Measurements from ENCODE around the gene RRAS.

RRAS gene

GRCh38 chr19:49592486-49593232, 47.3 kb downstream of the RRAS start:
- peak overlapping the region; percentile 100 for H3K4me3 ChIP-seq

GRCh38 chr19:49591731-49592485, 48.0 kb downstream of the RRAS start:
- H3K36me3 ChIP-seq (ENCODE audit: insufficient read depth, low read length): peaks cover 29% of the 10 kb centered on the region
- peak overlapping the region; percentile 100 for H3K4me3 ChIP-seq
- TF ChIP-seq FOXP2 (optimal IDR thresholded peaks at IDR 0.05; ENCODE audit: control extremely low read depth, extremely low read length, insufficient read depth): peak; percentile 7
- TF ChIP-seq EZH2 (IDR thresholded peaks at IDR 0.05): no peak
- TF ChIP-seq POLR2AphosphoS5 (IDR thresholded peaks at IDR 0.05; ENCODE audit: borderline replicate concordance, low read depth, low read length): peak; percentile 56
- peak overlapping the region; percentile 78 for H3K9ac ChIP-seq (ENCODE audit: insufficient read length)
- no peaks in the 10 kb centered on the region for H3K9me3 ChIP-seq (ENCODE audit: low read depth, low read length)
- peak overlapping the region; percentile 81; the same call in 1 of the 2 replicates for H3K27ac ChIP-seq
- DNase-seq (ENCODE audit: low read depth, low spot score): no peak

More at GRCh38 chr19:49592486-49593232, 47.3 kb downstream of the RRAS start:
- peak overlapping the region; percentile 78 for H3K9ac ChIP-seq (ENCODE audit: insufficient read length)
- H3K9me3 ChIP-seq (ENCODE audit: low read depth, low read length): no peaks in the 10 kb centered on the region
- H3K36me3 ChIP-seq (ENCODE audit: insufficient read depth, low read length): peaks cover 36% of the 10 kb centered on the region
- peak overlapping the region; percentile 81; the same call in 1 of the 2 replicates for H3K27ac ChIP-seq
- DNase-seq (ENCODE audit: low read depth, low spot score): no peak
- TF ChIP-seq FOXP2 (optimal IDR thresholded peaks at IDR 0.05; ENCODE audit: control extremely low read depth, extremely low read length, insufficient read depth): peak; percentile 2
- no peak for TF ChIP-seq POLR2AphosphoS5 (IDR thresholded peaks at IDR 0.05; ENCODE audit: borderline replicate concordance, low read depth, low read length)

DNA sequence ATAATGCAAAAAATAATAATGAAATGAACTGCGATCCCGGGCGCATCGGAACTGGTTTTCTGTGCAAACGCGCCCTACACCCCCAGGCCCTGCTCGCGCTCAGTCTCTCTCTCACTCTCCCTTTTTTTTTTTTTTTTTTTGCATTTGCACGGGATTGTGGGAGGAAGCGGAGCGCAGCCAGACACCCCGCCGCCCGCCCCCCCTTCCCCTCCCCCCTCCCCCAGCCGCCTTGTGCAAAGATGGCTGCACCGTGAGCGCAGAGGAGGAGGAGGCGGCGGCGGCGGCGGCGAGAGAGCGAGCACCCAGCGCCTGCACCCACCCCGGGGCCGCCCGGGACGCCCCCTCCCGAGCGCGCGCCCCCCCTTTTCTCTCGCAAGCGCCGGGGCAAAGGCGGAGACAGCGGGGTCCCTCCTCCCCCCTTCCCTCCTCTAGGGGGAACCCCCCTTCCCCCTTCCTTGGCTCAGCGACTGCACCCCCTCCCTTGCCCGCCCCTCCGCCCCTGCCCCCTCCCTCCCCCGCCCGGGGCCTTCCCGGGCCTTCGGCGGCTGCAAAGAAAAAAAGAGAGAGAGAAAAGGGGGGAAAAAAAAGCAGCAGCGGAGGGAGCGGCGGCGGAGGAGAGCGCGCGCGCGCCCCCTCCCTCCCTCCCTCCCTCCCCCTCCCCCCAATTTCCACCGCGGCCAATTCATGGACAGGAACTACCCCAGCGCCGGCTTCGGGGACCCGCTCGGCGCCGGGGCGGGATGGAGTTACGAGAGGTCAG, 48.8 kb downstream of the RRAS start, which contains the start of gene PRR12:
Gene PRR12, plus strand, starts transcription at position 212 of the 760 bp plus-strand sequence. Its CDS starts 473 bp downstream, at position 685.
- H3K27ac ChIP-seq: peak within 1 kb of the TSS; percentile 96
- TF ChIP-seq FOXP2 (optimal IDR thresholded peaks at IDR 0.05; ENCODE audit: control extremely low read depth, extremely low read length, insufficient read depth) (no peak), POLR2AphosphoS5 (IDR thresholded peaks at IDR 0.05; ENCODE audit: borderline replicate concordance, low read depth, low read length) (peak; percentile 51; the same call in 1 of the 2 replicates), EZH2 (IDR thresholded peaks at IDR 0.05) (no peak)
- H3K4me3 ChIP-seq: peak within 1 kb of the TSS; percentile 100
- H3K36me3 ChIP-seq (ENCODE audit: insufficient read depth, low read length): peaks cover 23% of the 10 kb centered on the region
- H3K9me3 ChIP-seq (ENCODE audit: low read depth, low read length): no peaks in the 10 kb centered on the region
- peak within 1 kb of the TSS; percentile 96 for H3K9ac ChIP-seq (ENCODE audit: insufficient read length)
- DNase-seq (ENCODE audit: low read depth, low spot score): no peak

- peak overlapping the region; percentile 100 for H3K4me3 ChIP-seq
- H3K27ac ChIP-seq: peak overlapping the region; percentile 96
- H3K9ac ChIP-seq (ENCODE audit: insufficient read length): peak overlapping the region; percentile 96
- peak; percentile 98 for DNase-seq (ENCODE audit: low read depth, low spot score)
- peaks cover 15% of the 10 kb centered on the region for H3K36me3 ChIP-seq (ENCODE audit: insufficient read depth, low read length)
- TF ChIP-seq EZH2 (IDR thresholded peaks at IDR 0.05) (no peak), POLR2AphosphoS5 (IDR thresholded peaks at IDR 0.05; ENCODE audit: borderline replicate concordance, low read depth, low read length) (peak; percentile 99), FOXP2 (optimal IDR thresholded peaks at IDR 0.05; ENCODE audit: control extremely low read depth, extremely low read length, insufficient read depth) (peak; percentile 78)
- H3K9me3 ChIP-seq (ENCODE audit: low read depth, low read length): no peaks in the 10 kb centered on the region
These were observed 49.6 kb downstream of the RRAS start for GRCh38 chr19:49590071-49590970.

DNA sequence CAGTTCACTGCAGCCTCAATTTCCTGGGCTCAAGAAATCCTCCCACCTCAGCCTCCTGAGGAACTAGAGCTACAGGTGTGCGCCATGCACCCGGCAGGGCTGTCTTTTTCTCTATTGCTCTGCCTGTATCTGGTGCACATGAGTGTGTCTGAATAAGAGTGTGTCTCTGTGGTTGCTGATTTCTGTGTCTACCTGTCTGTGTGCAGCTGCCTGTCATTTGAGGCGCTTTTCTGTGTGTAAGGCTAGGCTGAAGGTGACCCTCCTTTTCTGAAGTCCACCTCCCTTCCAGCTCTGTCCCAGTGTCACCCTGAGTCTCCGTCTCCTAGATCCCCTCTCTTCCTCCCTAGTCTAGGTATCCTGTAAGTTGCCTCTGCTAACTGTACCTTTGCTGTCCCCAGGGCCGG, 50.4 kb downstream of the RRAS start:
- no peak overlapping the region for H3K4me3 ChIP-seq
- H3K36me3 ChIP-seq (ENCODE audit: insufficient read depth, low read length): peaks cover 10% of the 10 kb centered on the region
- no peak for DNase-seq (ENCODE audit: low read depth, low spot score)
- H3K9me3 ChIP-seq (ENCODE audit: low read depth, low read length): no peaks in the 10 kb centered on the region
- no peak overlapping the region for H3K27ac ChIP-seq
- TF ChIP-seq EZH2 (IDR thresholded peaks at IDR 0.05) (no peak), POLR2AphosphoS5 (IDR thresholded peaks at IDR 0.05; ENCODE audit: borderline replicate concordance, low read depth, low read length) (no peak), FOXP2 (optimal IDR thresholded peaks at IDR 0.05; ENCODE audit: control extremely low read depth, extremely low read length, insufficient read depth) (no peak)
- no peak overlapping the region for H3K9ac ChIP-seq (ENCODE audit: insufficient read length)

GRCh38 chr19:49588365-49589122, 51.4 kb downstream of the RRAS start:
- Histone ChIP-seq H3K36me3 (ENCODE audit: insufficient read depth, low read length) (peaks cover under 1% of the 10 kb centered on the region), H3K9me3 (ENCODE audit: low read depth, low read length) (no peaks in the 10 kb centered on the region), H3K9ac (ENCODE audit: insufficient read length) (no peak overlapping the region), H3K27ac (no peak overlapping the region), H3K4me3 (no peak overlapping the region)
- TF ChIP-seq FOXP2 (optimal IDR thresholded peaks at IDR 0.05; ENCODE audit: control extremely low read depth, extremely low read length, insufficient read depth) (no peak), POLR2AphosphoS5 (IDR thresholded peaks at IDR 0.05; ENCODE audit: borderline replicate concordance, low read depth, low read length) (no peak), EZH2 (IDR thresholded peaks at IDR 0.05) (no peak)
- no peak for DNase-seq (ENCODE audit: low read depth, low spot score)
